SK-N-SH (cell line): ENCODE measurements around the gene ECI1. TPM values are rescaled to one million over a fixed set of nuclear protein-coding genes. Genes with fewer than 3 reads are reported as not detected.

Source experiments
- CTCF ChIA-PET: fragments of 300-600, 350-600 bp; formaldehyde crosslinking; extraction: SDS; loops from one replicate; lab custom pipeline; 2021; lab: Yijun Ruan, JAX
- POLR2A ChIA-PET: fragments of 350-600 bp; sonication (Branson Sonifier 250); formaldehyde crosslinking; extraction: SDS; loops from one replicate; lab custom pipeline; 2020; ENCODE audit warnings: antibody characterized with exemption, inconsistent platforms; lab: Yijun Ruan, JAX
- DNase-seq: peaks from one replicate; pipeline ENCODE4 v3.0.0; 2012
- H2AFZ ChIP-seq: fragments of 200-600 bp; sonication (generic); 2 replicates; pipeline ENCODE4 v1.8.1; 2016; ENCODE audit warnings: antibody characterized with exemption, mild to moderate bottlenecking, low read depth
- H3F3A ChIP-seq: fragments of 200-600 bp; sonication (generic); replicated peaks from 2 replicates; pipeline ENCODE3; 2016; ENCODE audit warnings: antibody characterized with exemption, mild to moderate bottlenecking; ENCODE audit not compliant: insufficient read depth
- H3K27ac ChIP-seq, 2 experiments: fragments of 200-500 bp in 1 of 2; fragments of 200-600 bp in 1 of 2; sonication (Bioruptor generic) in 1 of 2; sonication (generic), shearing (Covaris generic) in 1 of 2; 2 replicates each; pipeline versions ENCODE4 v1.5.1 to v1.6.1; 2014 to 2016; ENCODE audit warnings: low read depth in 2 of 2, inconsistent platforms in 1 of 2, low read length in 1 of 2, mild to moderate bottlenecking in 1 of 2, mixed read lengths in 1 of 2
- H3K27me3 ChIP-seq: fragments of 200-600 bp; sonication (generic), shearing (Covaris generic); 2 replicates; pipeline ENCODE4 v1.6.1; 2016; ENCODE audit warnings: mixed run types; ENCODE audit not compliant: insufficient read depth
- H3K36me3 ChIP-seq, 2 experiments: fragments of 200-500 bp in 1 of 2; fragments of 200-600 bp in 1 of 2; sonication (Bioruptor generic) in 1 of 2; sonication (generic) in 1 of 2; replicated peaks in 1 of 2; 2 replicates each; pipeline versions ENCODE3 to v1.5.1; 2014 to 2016; ENCODE audit warnings: low read length in 1 of 2, mild to moderate bottlenecking in 1 of 2; ENCODE audit not compliant: insufficient read depth in 2 of 2, control insufficient read depth in 1 of 2
- H3K4me1 ChIP-seq, 2 experiments: fragments of 200-500 bp in 1 of 2; fragments of 200-600 bp in 1 of 2; sonication (Bioruptor generic) in 1 of 2; sonication (generic), shearing (Covaris generic) in 1 of 2; 2 replicates each; pipeline versions ENCODE4 v1.5.1 to v1.6.1; 2014 to 2016; ENCODE audit warnings: low read depth in 1 of 2, low read length in 1 of 2, mixed run types in 1 of 2; ENCODE audit not compliant: insufficient read depth in 2 of 2, control insufficient read depth in 1 of 2
- H3K4me2 ChIP-seq: fragments of 200-600 bp; sonication (generic), shearing (Covaris generic); 2 replicates; pipeline ENCODE4 v1.6.1; 2017; ENCODE audit warnings: mixed run types
- H3K4me3 ChIP-seq, 2 experiments: fragments of 200-500 bp in 1 of 2; fragments of 200-600 bp in 1 of 2; sonication (Bioruptor generic) in 1 of 2; sonication (generic), shearing (Covaris generic) in 1 of 2; 2 replicates each; pipeline versions ENCODE4 v1.5.1 to v1.8.1; 2014 to 2016; ENCODE audit warnings: low read depth in 2 of 2, inconsistent platforms in 1 of 2, low read length in 1 of 2, mild to moderate bottlenecking in 1 of 2, mixed read lengths in 1 of 2, moderate library complexity in 1 of 2
- H3K79me2 ChIP-seq: fragments of 200-600 bp; sonication (generic); 2 replicates; pipeline ENCODE4 v1.8.1; 2017; ENCODE audit warnings: mild to moderate bottlenecking; ENCODE audit not compliant: insufficient read depth
- H3K9ac ChIP-seq: fragments of 200-600 bp; sonication (generic); 2 replicates; pipeline ENCODE4 v1.6.1; 2017; ENCODE audit warnings: mixed run types
- H3K9me2 ChIP-seq: fragments of 200-600 bp; sonication (generic); 2 replicates; pipeline ENCODE4 v1.6.1; 2017; ENCODE audit warnings: mixed run types
- H3K9me3 ChIP-seq: fragments of 200-600 bp; sonication (generic); 2 replicates; pipeline ENCODE4 v1.6.1; 2017; ENCODE audit warnings: mixed run types, mild to moderate bottlenecking, moderate library complexity
- H4K20me1 ChIP-seq: fragments of 200-600 bp; sonication (generic); 2 replicates; pipeline ENCODE4 v1.6.1; 2017; ENCODE audit warnings: mild to moderate bottlenecking, mixed run types; ENCODE audit not compliant: insufficient read depth
- GATA2 ChIP-seq: sonication (generic); formaldehyde crosslinking; IDR thresholded peaks from 2 replicates; pipeline ENCODE4 v1.5.0; 2020; ENCODE audit warnings: mild to moderate bottlenecking, missing genetic modification reagents
- POLR2AphosphoS5 ChIP-seq: IDR thresholded peaks from 2 replicates; pipeline ENCODE4 v1.6.1; 2012; ENCODE audit warnings: low read depth, low read length
- REST ChIP-seq: IDR thresholded peaks from 2 replicates; pipeline ENCODE4 v1.6.1; 2012; ENCODE audit warnings: mild to moderate bottlenecking, low read depth, low read length, moderate library complexity
- SMC3 ChIP-seq: IDR thresholded peaks from 2 replicates; pipeline ENCODE4 v1.6.1; 2012; ENCODE audit warnings: low read depth, low read length, improper control_type of control experiment
- WGBS: methylation state at CpG from one replicate; pipeline ENCODE4 v1.1.6; 2017; ENCODE audit warnings: low lambda C conversion rate; 5-methylcytosine and 5-hydroxymethylcytosine counted together
- polyA plus RNA-seq, 3 experiments: library from polyadenylated mRNA; depleted of rRNA; stranded (reverse); fragments of >200 nt; gene quantifications; 2 replicates each; pipeline ENCODE4 v1.2.3, GENCODE V29; 2012
- small RNA-seq, 7 experiments: library from RNA; depleted of rRNA; stranded (forward); fragments of <200 nt; gene quantifications; one replicate each; pipeline ENCODE3, GENCODE V24; 2012

The ECI1 gene
- polyA plus RNA-seq, 1 of the 3 experiments (the other 2 are of a cell fraction), result 61.8 TPM

- TF ChIP-seq REST (no peak), GATA2 (CRISPR knock-in tag) (no peak)
Measured at GRCh38 chr16:2190659-2191445, 60.5 kb downstream of the ECI1 start (continued).

GRCh38 chr16:2190002-2190658 is 61.3 kb downstream of the ECI1 start:
- Histone ChIP-seq H3K36me3 (no peaks in the 10 kb centered on the region), H3K9me2 (no peaks in the 10 kb centered on the region), H3K4me2 (no peak overlapping the region), H3K27me3 (no peaks in the 10 kb centered on the region), H3F3A (no peaks in the 10 kb centered on the region), H4K20me1 (no peaks in the 10 kb centered on the region), H3K9me3 (no peaks in the 10 kb centered on the region), H3K79me2 (no peaks in the 10 kb centered on the region), H3K4me3 (no peak overlapping the region), H3K4me1 (peaks cover 0 to 9% of the 10 kb centered on the region in 2 experiments; a peak in 1 of 4 replicates), H3K27ac (no peak overlapping the region), H3K9ac (no peak overlapping the region), H2AFZ (no peak overlapping the region)
- 67% methylated on average over 1 of the region's 24 CpGs for WGBS
- TF ChIP-seq POLR2AphosphoS5, result no peak
- TF ChIP-seq SMC3, result no peak
- no peak for DNase-seq
- ChIA-PET POLR2A (interaction anchor here (0.6 to 1.0 kb wide), 2 partner anchors 57 to 228 kb away, joined by 3 read pairs; no protein-coding TSS in a partner anchor), CTCF (interaction anchor here (0.6 kb wide), 1 partner anchor 62 kb away, joined by 3 read pairs; the partner anchor contains the start of gene ECI1)

Small RNA genes lying within 50 kb of the gene (small RNA-seq; reads per million reads assigned to genes)
- 0 to 13.6 (median 2.2) reads per million in 7 experiments for gene MIR3677
- gene MIR4717, result 0 reads per million in 7 experiments

Other genes with a start within 250 kb of the ECI1 start
- 38.1 and 47.8 TPM in 2 replicates for gene ZNF598, start 241.8 kb downstream of the ECI1 start, polyA plus RNA-seq (2012; rRNA removed)
- gene NPW, start 231.8 kb downstream of the ECI1 start, polyA plus RNA-seq (2012; rRNA removed), result 0.62 and 1.1 TPM in 2 replicates
- gene NHERF2, start 224.7 kb downstream of the ECI1 start, polyA plus RNA-seq (2012; rRNA removed), result 45.2 and 53.8 TPM in 2 replicates
- gene NTHL1, start 203.8 kb downstream of the ECI1 start, polyA plus RNA-seq (2012; rRNA removed), result 72.9 and 77.3 TPM in 2 replicates
- 76.7 and 96.1 TPM in 2 replicates for gene TSC2, start 203.6 kb downstream of the ECI1 start, polyA plus RNA-seq (2012; rRNA removed)
- 39.8 and 47.4 TPM in 2 replicates for gene PKD1, start 115.7 kb downstream of the ECI1 start, polyA plus RNA-seq (2012; rRNA removed)
- 14.3 and 19.5 TPM in 2 replicates for gene RAB26, start 103.0 kb downstream of the ECI1 start, polyA plus RNA-seq (2012; rRNA removed)
- 69.9 and 73.0 TPM in 2 replicates for gene TRAF7, start 95.8 kb downstream of the ECI1 start, polyA plus RNA-seq (2012; rRNA removed)
- gene CASKIN1, start 55.0 kb downstream of the ECI1 start, polyA plus RNA-seq (2012; rRNA removed), result 1.4 and 1.7 TPM in 2 replicates
- 70.3 and 85.4 TPM in 2 replicates for gene MLST8, start 46.1 kb downstream of the ECI1 start, polyA plus RNA-seq (2012; rRNA removed)
- 2.3 and 3.4 TPM in 2 replicates for gene BRICD5, start 40.7 kb downstream of the ECI1 start, polyA plus RNA-seq (2012; rRNA removed)
- gene PGP, start 36.7 kb downstream of the ECI1 start, polyA plus RNA-seq (2012; rRNA removed), result 10.3 and 10.8 TPM in 2 replicates
- 33.0 and 34.0 TPM in 2 replicates for gene E4F1, start 28.0 kb downstream of the ECI1 start, polyA plus RNA-seq (2012; rRNA removed)
- 2.4 and 2.5 TPM in 2 replicates for gene DNASE1L2, start 15.1 kb downstream of the ECI1 start, polyA plus RNA-seq (2012; rRNA removed)
- 227 and 277 TPM in 2 replicates for gene RNPS1, start 16.5 kb upstream of the ECI1 start, polyA plus RNA-seq (2012; rRNA removed)
- 6.9 and 9.9 TPM in 2 replicates for gene ABCA3, start 89.1 kb upstream of the ECI1 start, polyA plus RNA-seq (2012; rRNA removed)
- 3.8 and 4.6 TPM in 2 replicates for gene CCNF, start 177.9 kb upstream of the ECI1 start, polyA plus RNA-seq (2012; rRNA removed)
- 15.6 and 16.5 TPM in 2 replicates for gene TEDC2, start 208.5 kb upstream of the ECI1 start, polyA plus RNA-seq (2012; rRNA removed)
- 0.26 and 0.28 TPM in 2 replicates for gene NTN3, start 219.7 kb upstream of the ECI1 start, polyA plus RNA-seq (2012; rRNA removed)
- gene TBC1D24, start 223.5 kb upstream of the ECI1 start, polyA plus RNA-seq (2012; rRNA removed), result 5.6 and 6.7 TPM in 2 replicates